Sigmoid colon (tissue), 7 donors: ENCODE results near the gene PSKH1. TPM values are rescaled to one million over a fixed set of nuclear protein-coding genes. Genes with fewer than 3 reads are reported as not detected.

ENCODE experiments used
- DNase-seq: peaks from one replicate; pipeline ENCODE4 v3.0.0-alpha.2; 2019
- H3K27ac ChIP-seq, 4 donors: fragments of 200-600 bp; sonication (generic); one replicate each; pipeline ENCODE4 v1.5.1; 2016 to 2019; ENCODE audit warnings: mild to moderate bottlenecking in 1 of 4
- H3K27me3 ChIP-seq, 3 donors: fragments of 200-600 bp; sonication (generic); one replicate each; pipeline ENCODE4 v1.5.1; 2019; ENCODE audit warnings: mild to moderate bottlenecking in 1 of 3
- H3K36me3 ChIP-seq, 4 donors: fragments of 200-600 bp; sonication (generic); one replicate each; pipeline ENCODE4 v1.5.1; 2016 to 2019
- H3K4me1 ChIP-seq, 4 donors: fragments of 200-600 bp; sonication (generic); one replicate each; pipeline ENCODE4 v1.5.1; 2017 to 2019
- H3K4me3 ChIP-seq, 4 donors: fragments of 200-600 bp; sonication (generic); one replicate each; pipeline ENCODE4 v1.5.1; 2017 to 2019; ENCODE audit warnings: mild to moderate bottlenecking in 2 of 4, moderate library complexity in 1 of 4
- H3K9me3 ChIP-seq, 4 donors: fragments of 200-600 bp in 3 of 4; sonication (generic) in 3 of 4; one replicate each; pipeline versions ENCODE4 v1.5.1 to v1.6.1; 2013 to 2019
- EP300 ChIP-seq, 4 donors: sonication (generic); formaldehyde crosslinking; IDR thresholded peaks; one replicate each; pipeline ENCODE4 v1.6.1; 2017; ENCODE audit warnings: antibody characterized with exemption in 4 of 4
- POLR2A ChIP-seq, 2 donors: fragments of 450-650 bp; IDR thresholded peaks; one replicate each; pipeline ENCODE4 v1.6.1; 2016; ENCODE audit warnings: antibody characterized with exemption in 2 of 2, mild to moderate bottlenecking in 2 of 2, moderate library complexity in 2 of 2
- POLR2AphosphoS5 ChIP-seq, 4 donors: sonication (generic); formaldehyde crosslinking; IDR thresholded peaks; one replicate each; pipeline ENCODE4 v1.6.1; 2017; ENCODE audit warnings: antibody characterized with exemption in 4 of 4
- WGBS, 2 donors: extraction: QIAGEN DNeasy Blood & Tissue Kit; methylation state at CpG; one replicate each; pipeline ENCODE4 v1.1.7; 2013; 5-methylcytosine and 5-hydroxymethylcytosine counted together
- intact Hi-C: fragments of 100-400 bp; cut with DNase I; formaldehyde crosslinking; loops from one replicate; pipeline ENCODE4 v1.15.1; 2023
- polyA plus RNA-seq, 3 donors: library from polyadenylated mRNA; stranded (reverse); fragments of 200-250 nt; gene quantifications; one replicate each; pipeline ENCODE4 v1.2.3, GENCODE V29; 2013
- total RNA-seq, 4 donors: library from RNA; depleted of rRNA; stranded (reverse); fragments of >200 nt; gene quantifications; one replicate each; pipeline ENCODE4 v1.1.0, GENCODE V29; 2016
- TF ChIP-seq, protein P1 (sequence below), 4 experiments: fragments of 450-650 bp in 3 of 4; fragments of 200-600 bp in 1 of 4; IDR thresholded peaks; one replicate each; pipeline ENCODE4 v1.5.1; 2016 to 2019; ENCODE audit warnings: antibody characterized with exemption in 4 of 4, mild to moderate bottlenecking in 3 of 4, moderate library complexity in 2 of 4
- donor health status: healthy with polysubstance abuse.
- donor health status: Bipolar disorder and iron deficiency.
- donor health status: healthy.

The PSKH1 gene
- total and polyA plus RNA-seq, 7 donors = 13.9 to 29.2 (median 20.8) TPM

GRCh38 chr16:67945392-67945933, 52.4 kb downstream of the PSKH1 start:
- Histone ChIP-seq H3K9me3 (no peaks in the 10 kb centered on the region), H3K27ac (peak overlapping the region; percentile 70 to 85 (median 84)), H3K4me3 (no peak overlapping the region), H3K36me3 (peaks cover 50 to 82% (median 61%) of the 10 kb centered on the region in 4 donors), H3K4me1 (peaks cover 0 to 36% (median 31%) of the 10 kb centered on the region in 4 donors), H3K27me3 (no peaks in the 10 kb centered on the region)
- 88 to 92% methylated on average over 24 of the region's 24 CpGs for WGBS, 2 donors
- no peak for DNase-seq
- TF ChIP-seq POLR2AphosphoS5 (IDR thresholded peaks at IDR 0.05) (peak in 2 of 4 donors; percentile 10 to 28), EP300 (IDR thresholded peaks at IDR 0.05) (no peak)
- intact Hi-C loops = no loop called here

DNA sequence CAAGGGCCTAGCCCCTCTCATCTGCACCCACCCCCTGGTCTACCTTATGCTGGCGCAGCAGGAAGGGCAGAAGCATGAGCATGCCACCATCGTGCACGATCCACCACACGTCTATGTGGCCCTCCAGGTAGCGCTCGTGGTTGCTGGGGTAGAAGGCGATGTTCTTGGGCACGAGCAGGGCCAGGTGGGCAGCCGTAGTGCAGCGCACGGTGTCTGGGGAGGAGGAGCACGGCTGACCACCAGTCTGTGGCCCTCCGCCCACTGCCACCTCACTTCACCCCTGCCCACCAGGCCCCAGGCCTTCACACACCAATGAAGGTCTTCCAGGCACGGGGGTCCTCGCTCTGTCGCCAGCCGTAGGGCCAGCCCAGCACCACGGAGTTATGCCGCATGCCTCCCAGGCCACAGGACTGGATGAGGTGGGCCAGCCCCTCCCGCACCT, 53.1 kb downstream of the PSKH1 start:
- WGBS, 2 donors = 95 to 97% methylated on average over 20 of the region's 20 CpGs
- no peaks in the 10 kb centered on the region for H3K9me3 ChIP-seq

DNA sequence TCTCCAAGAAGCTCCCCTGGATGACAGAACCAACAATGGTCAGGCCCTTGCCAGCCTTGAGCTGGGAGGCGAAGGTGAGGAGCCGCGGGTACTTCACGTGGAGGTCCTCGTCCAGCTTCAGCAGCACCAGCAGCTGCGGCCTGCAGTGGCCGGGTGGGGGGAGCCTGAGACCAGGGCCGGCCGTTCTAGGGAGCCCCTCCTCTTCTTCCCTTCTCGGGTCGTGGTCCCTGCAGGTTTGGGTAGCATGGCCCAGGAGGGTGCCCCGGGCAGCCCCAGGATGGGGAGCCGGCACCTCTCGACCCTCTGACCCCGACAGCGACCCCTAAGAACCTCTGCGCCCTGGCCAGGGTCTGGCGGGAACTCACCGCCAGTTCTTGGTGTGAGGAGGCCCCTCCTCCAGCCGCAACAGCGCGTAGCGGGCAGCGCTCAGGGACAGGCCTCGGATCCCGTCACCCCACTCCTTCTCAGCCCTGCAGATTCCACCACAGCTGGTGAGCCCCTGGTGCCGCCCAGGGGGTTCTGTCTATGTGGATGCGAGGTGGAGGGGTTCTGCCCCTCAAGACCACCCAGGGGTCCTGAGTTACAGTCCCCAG, 54.0 kb downstream of the PSKH1 start:
- Histone ChIP-seq H3K4me3 (no peak overlapping the region), H3K27ac (peak overlapping the region in 3 of 4 donors; percentile 2 to 27 (median 13)), H3K27me3 (no peaks in the 10 kb centered on the region), H3K9me3 (no peaks in the 10 kb centered on the region), H3K36me3 (peaks cover 61 to 86% (median 69%) of the 10 kb centered on the region in 4 donors), H3K4me1 (peaks cover 0 to 49% (median 43%) of the 10 kb centered on the region in 4 donors)
- no peak for DNase-seq
- intact Hi-C loops = no loop called here
- 83 to 93% methylated on average over 28 of the region's 28 CpGs for WGBS, 2 donors
- TF ChIP-seq, protein P1, sequence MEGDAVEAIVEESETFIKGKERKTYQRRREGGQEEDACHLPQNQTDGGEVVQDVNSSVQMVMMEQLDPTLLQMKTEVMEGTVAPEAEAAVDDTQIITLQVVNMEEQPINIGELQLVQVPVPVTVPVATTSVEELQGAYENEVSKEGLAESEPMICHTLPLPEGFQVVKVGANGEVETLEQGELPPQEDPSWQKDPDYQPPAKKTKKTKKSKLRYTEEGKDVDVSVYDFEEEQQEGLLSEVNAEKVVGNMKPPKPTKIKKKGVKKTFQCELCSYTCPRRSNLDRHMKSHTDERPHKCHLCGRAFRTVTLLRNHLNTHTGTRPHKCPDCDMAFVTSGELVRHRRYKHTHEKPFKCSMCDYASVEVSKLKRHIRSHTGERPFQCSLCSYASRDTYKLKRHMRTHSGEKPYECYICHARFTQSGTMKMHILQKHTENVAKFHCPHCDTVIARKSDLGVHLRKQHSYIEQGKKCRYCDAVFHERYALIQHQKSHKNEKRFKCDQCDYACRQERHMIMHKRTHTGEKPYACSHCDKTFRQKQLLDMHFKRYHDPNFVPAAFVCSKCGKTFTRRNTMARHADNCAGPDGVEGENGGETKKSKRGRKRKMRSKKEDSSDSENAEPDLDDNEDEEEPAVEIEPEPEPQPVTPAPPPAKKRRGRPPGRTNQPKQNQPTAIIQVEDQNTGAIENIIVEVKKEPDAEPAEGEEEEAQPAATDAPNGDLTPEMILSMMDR (IDR thresholded peaks at IDR 0.05) = no peak
- TF ChIP-seq POLR2AphosphoS5 (IDR thresholded peaks at IDR 0.05) (no peak), EP300 (IDR thresholded peaks at IDR 0.05) (no peak), POLR2A (IDR thresholded peaks at IDR 0.05) (no peak)

More for the DNA sequence above, 53.1 kb downstream of the PSKH1 start:
- TF ChIP-seq POLR2AphosphoS5 (IDR thresholded peaks at IDR 0.05) (no peak), POLR2A (IDR thresholded peaks at IDR 0.05) (no peak)
- TF ChIP-seq, protein P1 (IDR thresholded peaks at IDR 0.05) = no peak
- no peak for DNase-seq
- intact Hi-C loops = no loop called here
- peaks cover 0 to 39% (median 33%) of the 10 kb centered on the region in 4 donors for H3K4me1 ChIP-seq
- H3K36me3 ChIP-seq = peaks cover 57 to 85% (median 66%) of the 10 kb centered on the region in 4 donors
- H3K27ac ChIP-seq = peak overlapping the region in 2 of 4 donors; percentile 27 to 85
- no peaks in the 10 kb centered on the region for H3K27me3 ChIP-seq
- no peak overlapping the region for H3K4me3 ChIP-seq

GRCh38 chr16:67948015-67948414, 55.0 kb downstream of the PSKH1 start:
- Histone ChIP-seq H3K27ac (peak overlapping the region in 2 of 4 donors; percentile 2 to 13), H3K27me3 (no peaks in the 10 kb centered on the region), H3K4me1 (peaks cover 0 to 45% (median 42%) of the 10 kb centered on the region in 4 donors), H3K9me3 (no peaks in the 10 kb centered on the region), H3K36me3 (peaks cover 61 to 85% (median 66%) of the 10 kb centered on the region in 4 donors), H3K4me3 (no peak overlapping the region)
- DNase-seq = no peak
- intact Hi-C loops = no loop called here
- TF ChIP-seq POLR2AphosphoS5 (IDR thresholded peaks at IDR 0.05) (no peak), POLR2A (IDR thresholded peaks at IDR 0.05) (no peak), EP300 (IDR thresholded peaks at IDR 0.05) (no peak)
- TF ChIP-seq, protein P1 (IDR thresholded peaks at IDR 0.05) = no peak
- WGBS, 2 donors = 28 to 85% methylated on average over 15 of the region's 15 CpGs

GRCh38 chr16:67949645-67950044, 56.6 kb downstream of the PSKH1 start:
- Histone ChIP-seq H3K4me1 (peaks cover 0 to 29% (median 26%) of the 10 kb centered on the region in 4 donors), H3K27me3 (no peaks in the 10 kb centered on the region), H3K36me3 (peaks cover 63 to 99% (median 69%) of the 10 kb centered on the region in 4 donors), H3K27ac (no peak overlapping the region), H3K9me3 (no peaks in the 10 kb centered on the region), H3K4me3 (no peak overlapping the region)
- intact Hi-C loops = no loop called here
- 85 to 89% methylated on average over 11 of the region's 11 CpGs for WGBS, 2 donors
- no peak for DNase-seq
- TF ChIP-seq, protein P1 (IDR thresholded peaks at IDR 0.05) = no peak
- TF ChIP-seq POLR2AphosphoS5 (IDR thresholded peaks at IDR 0.05) (no peak), EP300 (IDR thresholded peaks at IDR 0.05) (no peak), POLR2A (IDR thresholded peaks at IDR 0.05) (no peak)
